Loucy (cell line): ENCODE measurements around the gene ADCY6.

Experiments
- CTCF ChIP-seq: fragments of 200-600 bp; sonication (generic); conservative IDR thresholded peaks from 2 replicates; pipeline ENCODE4 v1.5.1; 2014; ENCODE audit warnings: mild to moderate bottlenecking, antibody characterized with exemption, low read length
- EZH2phosphoT487 ChIP-seq: fragments of 200-600 bp; IDR thresholded peaks from 2 replicates; pipeline ENCODE4 v1.6.1; 2018; ENCODE audit warnings: antibody characterized with exemption, mild to moderate bottlenecking, moderate library complexity, borderline replicate concordance

DNA sequence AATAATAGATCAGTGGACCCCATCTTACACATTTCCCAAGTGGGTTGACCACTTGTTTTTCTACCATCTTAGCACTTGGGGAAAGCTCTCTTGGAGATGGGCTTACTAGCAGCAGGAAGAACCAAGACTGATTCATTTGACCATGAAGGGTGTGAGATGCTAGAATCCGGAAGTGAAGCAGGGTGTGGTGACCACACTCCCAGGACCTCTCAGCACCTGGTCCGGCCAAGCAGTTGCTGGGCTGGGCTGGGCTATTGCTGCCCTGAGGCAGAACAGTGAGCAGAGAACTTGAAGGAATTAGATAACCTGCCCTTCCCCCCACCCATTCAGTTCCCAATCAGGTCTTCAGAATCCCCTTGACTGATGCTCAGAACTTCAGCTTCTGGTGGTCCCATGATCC is 24.4 kb downstream of the ADCY6 start:
- TF ChIP-seq CTCF: no peak
- no peak for TF ChIP-seq EZH2phosphoT487
